GM12878 (cell line): ENCODE results near the gene FBLN1. TPM values are rescaled to one million over a fixed set of nuclear protein-coding genes. Genes with fewer than 3 reads are reported as not detected.

ENCODE experiments used
- ATAC-seq: fragments of 200-7000 bp; cut with Tn5 transposase; 3 replicates; pipeline ENCODE4 v1.9.1; 2020; ENCODE audit warnings: mild to moderate bottlenecking, moderate library complexity
- BruUV-seq: library from RNA; stranded (reverse); fragments of 400-500 nt; replicated peaks from 2 replicates; lab custom pipeline; 2021; lab: Mats Ljungman, UMichigan
- CTCF ChIA-PET: fragments of 300-600 bp; sonication (Branson Sonifier 250); formaldehyde crosslinking; extraction: SDS; loops from one replicate; lab custom pipeline; 2021; ENCODE audit warnings: inconsistent platforms; lab: Yijun Ruan, JAX
- POLR2A ChIA-PET: fragments of 350-600 bp; formaldehyde crosslinking; extraction: SDS; loops from one replicate; lab custom pipeline; 2021; ENCODE audit warnings: inconsistent platforms; lab: Charles Lee
- RAD21 ChIA-PET: fragments of 300-600 bp; sonication (Branson Sonifier 250); formaldehyde crosslinking; loops from one replicate; lab custom pipeline; 2023; ENCODE audit warnings: antibody characterized with exemption; ENCODE audit not compliant: unreplicated experiment; lab: Charles Lee
- SMC1A ChIA-PET: fragments of 300-600 bp; sonication (Branson Sonifier 250); formaldehyde crosslinking; loops from one replicate; lab custom pipeline; 2023; ENCODE audit not compliant: unreplicated experiment, uncharacterized antibody; lab: Charles Lee
- DNase-seq: peaks from one replicate; pipeline ENCODE4 v3.0.0-alpha.2; 2011; ENCODE audit warnings: low read depth, low spot score
- FAIRE-seq: peaks from 3 replicates; lab custom pipeline; 2011; peaks lifted over from hg19 to GRCh38; lab: Jason Lieb, UNC
- H2AFZ ChIP-seq: 2 replicates; pipeline ENCODE4 v1.6.0; 2011; ENCODE audit warnings: low read depth, low read length, control low read depth; ENCODE audit not compliant: control insufficient read depth
- H3K27ac ChIP-seq: 2 replicates; pipeline ENCODE4 v1.5.1; 2011; ENCODE audit warnings: control low read depth; ENCODE audit not compliant: control insufficient read depth, insufficient read depth
- H3K27me3 ChIP-seq, 2 experiments: replicated peaks in 1 of 2; 2 replicates each; pipeline versions ENCODE4 v1.6.0 to v1.6.1; 2011; ENCODE audit warnings: low read length in 1 of 2; ENCODE audit not compliant: control insufficient read depth in 2 of 2, insufficient read depth in 2 of 2
- H3K36me3 ChIP-seq, 2 experiments: 2 replicates each; pipeline ENCODE4 v1.5.1; 2011; ENCODE audit warnings: low read length in 1 of 2; ENCODE audit not compliant: control insufficient read depth in 2 of 2, insufficient read depth in 2 of 2
- H3K4me1 ChIP-seq: 2 replicates; pipeline ENCODE4 v1.6.1; 2011; ENCODE audit warnings: mild to moderate bottlenecking, low read length, moderate library complexity, mixed read lengths; ENCODE audit not compliant: control insufficient read depth, insufficient read depth
- H3K4me2 ChIP-seq: 2 replicates; pipeline ENCODE4 v1.6.0; 2011; ENCODE audit warnings: control low read depth; ENCODE audit not compliant: control insufficient read depth, insufficient read depth
- H3K4me3 ChIP-seq: fragments of 200-600 bp; sonication (generic); 2 replicates; pipeline ENCODE4 v1.5.1; 2016
- H3K79me2 ChIP-seq: 2 replicates; pipeline ENCODE4 v1.6.0; 2011; ENCODE audit warnings: low read length; ENCODE audit not compliant: control insufficient read depth, insufficient read depth
- H3K9ac ChIP-seq: 2 replicates; pipeline ENCODE4 v1.8.0; 2011; ENCODE audit warnings: low read length, control low read depth, mixed read lengths; ENCODE audit not compliant: control insufficient read depth, insufficient read depth
- H3K9me3 ChIP-seq: replicated peaks from 3 replicates; pipeline ENCODE4 v1.5.1; 2011; ENCODE audit warnings: mild to moderate bottlenecking, low read length; ENCODE audit not compliant: control insufficient read depth, insufficient read depth
- H4K20me1 ChIP-seq: 2 replicates; pipeline ENCODE4 v1.6.0; 2011; ENCODE audit not compliant: control insufficient read depth, insufficient read depth
- ASH2L ChIP-seq: fragments of 300-600, 200-600 bp; sonication (generic); IDR thresholded peaks from 2 replicates; pipeline ENCODE4 v1.6.1; 2017; ENCODE audit warnings: low read depth, mild to moderate bottlenecking, borderline replicate concordance
- EP300 ChIP-seq, 2 experiments: fragments of 150-350 bp in 1 of 2; IDR thresholded peaks; 2 replicates each; pipeline ENCODE4 v1.6.1; 2011 to 2012; ENCODE audit warnings: low read depth in 2 of 2, low read length in 2 of 2, borderline replicate concordance in 1 of 2, improper control_type of control experiment in 1 of 2, inconsistent platforms in 1 of 2; ENCODE audit not compliant: control insufficient read depth in 1 of 2
- HCFC1 ChIP-seq: fragments of 150-350 bp; IDR thresholded peaks from 2 replicates; pipeline ENCODE4 v1.6.1; 2014; ENCODE audit warnings: low read length
- IRF4 ChIP-seq: IDR thresholded peaks from 2 replicates; pipeline ENCODE4 v1.6.1; 2011; ENCODE audit warnings: low read depth, low read length
- KAT2A ChIP-seq: conservative IDR thresholded peaks from 2 replicates; pipeline ENCODE4 v1.6.1; 2011; ENCODE audit warnings: low read depth, low read length; ENCODE audit not compliant: control insufficient read depth
- KLF5 ChIP-seq: fragments of 450-650 bp; IDR thresholded peaks from 2 replicates; pipeline ENCODE4 v1.6.1; 2014; ENCODE audit warnings: mild to moderate bottlenecking; ENCODE audit not compliant: partially characterized antibody
- SMARCA5 ChIP-seq: fragments of 450-650 bp; IDR thresholded peaks from 2 replicates; pipeline ENCODE4 v1.6.1; 2017; ENCODE audit warnings: mild to moderate bottlenecking
- SMC3 ChIP-seq: IDR thresholded peaks from 2 replicates; pipeline ENCODE4 v1.6.1; 2011; ENCODE audit warnings: low read length, improper control_type of control experiment, borderline replicate concordance
- SRF ChIP-seq, 2 experiments: IDR thresholded peaks; 2 replicates each; pipeline ENCODE4 v1.6.1; 2011; ENCODE audit warnings: low read depth in 2 of 2, low read length in 2 of 2, mild to moderate bottlenecking in 1 of 2, moderate library complexity in 1 of 2
- TAF1 ChIP-seq: IDR thresholded peaks from 2 replicates; pipeline ENCODE4 v1.6.1; 2011; ENCODE audit warnings: mild to moderate bottlenecking, low read depth, low read length, borderline replicate concordance
- WGBS: methylation state at CpG from one replicate; pipeline ENCODE4 v1.1.6; 2016; ENCODE audit warnings: low lambda C conversion rate; ENCODE audit not compliant: insufficient replicate concordance, insufficient coverage; ENCODE audit errors: missing lambda C conversion rate; 5-methylcytosine and 5-hydroxymethylcytosine counted together
- in situ Hi-C: fragments of 300-500 bp; cut with MboI; formaldehyde crosslinking; loops from 9 replicates; pipeline ENCODE4 v1.14.3; 2018; ENCODE audit warnings: mixed read lengths
- intact Hi-C: fragments of 100-400 bp; cut with micrococcal nuclease; formaldehyde crosslinking; loops from one replicate; pipeline ENCODE4 v1.14.2; 2022; ENCODE audit not compliant: unreplicated experiment
- polyA plus RNA-seq, 11 experiments: library from polyadenylated mRNA; depleted of rRNA in 4 of 11; unstranded in 6 of 11; stranded (reverse) in 5 of 11; fragments of >200 nt; fragmentation: Nextera tagmentation in 4 of 11; fragmentation: Illumina TruSeq in 1 of 11; extraction: Ambion mirVana in 4 of 11; extraction: Trizol in 1 of 11; gene quantifications; 1 replicate in 1 of 11; 2 replicates in 10 of 11; pipeline versions ENCODE4 v1.2.1 to v1.2.3, GENCODE V29; 2011 to 2016; ENCODE audit warnings: inconsistent platforms in 2 of 11, missing spikeins in 2 of 11, low read depth in 1 of 11
- total RNA-seq, 4 experiments: library from RNA; depleted of rRNA in 3 of 4; stranded (reverse); fragments of >200 nt in 3 of 4; fragmentation: Illumina TruSeq in 1 of 4; extraction: Trizol in 1 of 4; gene quantifications; 2 replicates each; pipeline versions ENCODE4 v1.2.1 to v1.2.3, GENCODE V29; 2013 to 2021
- TF ChIP-seq, protein P1 (sequence below): IDR thresholded peaks from 2 replicates; pipeline ENCODE4 v1.6.1; 2011; ENCODE audit warnings: borderline replicate concordance, low read depth, mild to moderate bottlenecking, moderate library complexity, mixed read lengths, low read length; ENCODE audit not compliant: insufficient read depth; ENCODE audit errors: extremely low read length
- TF ChIP-seq, protein P2 (sequence below): IDR thresholded peaks from 2 replicates; pipeline ENCODE4 v1.6.1; 2012; ENCODE audit warnings: mild to moderate bottlenecking, low read depth, low read length

Gene FBLN1
- total and polyA plus RNA-seq, 10 of the 15 experiments (the other 5 are each of a cell fraction or from before 2014, with no cell fraction given), result 0.20 to 0.51 TPM; not detected in 8

DNA sequence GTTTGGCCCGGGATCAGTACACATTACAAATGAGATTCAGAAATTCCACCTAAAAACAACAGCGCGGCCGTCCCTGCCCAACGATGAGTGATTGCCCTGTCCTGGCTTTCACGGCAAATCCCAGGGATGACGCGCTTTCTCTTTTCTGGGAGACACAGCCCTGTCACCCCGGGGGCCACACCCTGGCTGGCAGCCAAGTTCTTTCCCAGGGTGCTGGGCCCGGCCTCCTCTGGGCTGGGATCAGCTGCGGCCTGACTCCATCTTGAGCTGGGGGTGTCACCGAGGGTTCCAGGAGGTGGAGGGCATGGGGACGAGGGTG, 82.7 kb downstream of the FBLN1 start:
- no peak overlapping the region for H3K4me3 ChIP-seq
- ChIA-PET SMC1A (no interaction called here), CTCF (no interaction called here), RAD21 (no interaction called here), POLR2A (no interaction called here)
- no peaks in the 10 kb centered on the region for H3K79me2 ChIP-seq
- H2AFZ ChIP-seq, result no peak overlapping the region
- no peaks in the 10 kb centered on the region for H3K9me3 ChIP-seq
- H3K27ac ChIP-seq, result no peak overlapping the region
- no peaks in the 10 kb centered on the region for H3K36me3 ChIP-seq
- ATAC-seq (no peak), FAIRE-seq (no peak), DNase-seq (no peak)
- BruUV-seq, result no TSS peak
- no peaks in the 10 kb centered on the region for H4K20me1 ChIP-seq
- intact Hi-C loops (no loop called here), in situ Hi-C loops (no loop called here)
- H3K4me1 ChIP-seq, result peaks cover 2% of the 10 kb centered on the region
- TF ChIP-seq, protein P1, sequence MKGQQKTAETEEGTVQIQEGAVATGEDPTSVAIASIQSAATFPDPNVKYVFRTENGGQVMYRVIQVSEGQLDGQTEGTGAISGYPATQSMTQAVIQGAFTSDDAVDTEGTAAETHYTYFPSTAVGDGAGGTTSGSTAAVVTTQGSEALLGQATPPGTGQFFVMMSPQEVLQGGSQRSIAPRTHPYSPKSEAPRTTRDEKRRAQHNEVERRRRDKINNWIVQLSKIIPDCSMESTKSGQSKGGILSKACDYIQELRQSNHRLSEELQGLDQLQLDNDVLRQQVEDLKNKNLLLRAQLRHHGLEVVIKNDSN, result no peak
- TF ChIP-seq SMC3, result no peak
- TF ChIP-seq, protein P2, sequence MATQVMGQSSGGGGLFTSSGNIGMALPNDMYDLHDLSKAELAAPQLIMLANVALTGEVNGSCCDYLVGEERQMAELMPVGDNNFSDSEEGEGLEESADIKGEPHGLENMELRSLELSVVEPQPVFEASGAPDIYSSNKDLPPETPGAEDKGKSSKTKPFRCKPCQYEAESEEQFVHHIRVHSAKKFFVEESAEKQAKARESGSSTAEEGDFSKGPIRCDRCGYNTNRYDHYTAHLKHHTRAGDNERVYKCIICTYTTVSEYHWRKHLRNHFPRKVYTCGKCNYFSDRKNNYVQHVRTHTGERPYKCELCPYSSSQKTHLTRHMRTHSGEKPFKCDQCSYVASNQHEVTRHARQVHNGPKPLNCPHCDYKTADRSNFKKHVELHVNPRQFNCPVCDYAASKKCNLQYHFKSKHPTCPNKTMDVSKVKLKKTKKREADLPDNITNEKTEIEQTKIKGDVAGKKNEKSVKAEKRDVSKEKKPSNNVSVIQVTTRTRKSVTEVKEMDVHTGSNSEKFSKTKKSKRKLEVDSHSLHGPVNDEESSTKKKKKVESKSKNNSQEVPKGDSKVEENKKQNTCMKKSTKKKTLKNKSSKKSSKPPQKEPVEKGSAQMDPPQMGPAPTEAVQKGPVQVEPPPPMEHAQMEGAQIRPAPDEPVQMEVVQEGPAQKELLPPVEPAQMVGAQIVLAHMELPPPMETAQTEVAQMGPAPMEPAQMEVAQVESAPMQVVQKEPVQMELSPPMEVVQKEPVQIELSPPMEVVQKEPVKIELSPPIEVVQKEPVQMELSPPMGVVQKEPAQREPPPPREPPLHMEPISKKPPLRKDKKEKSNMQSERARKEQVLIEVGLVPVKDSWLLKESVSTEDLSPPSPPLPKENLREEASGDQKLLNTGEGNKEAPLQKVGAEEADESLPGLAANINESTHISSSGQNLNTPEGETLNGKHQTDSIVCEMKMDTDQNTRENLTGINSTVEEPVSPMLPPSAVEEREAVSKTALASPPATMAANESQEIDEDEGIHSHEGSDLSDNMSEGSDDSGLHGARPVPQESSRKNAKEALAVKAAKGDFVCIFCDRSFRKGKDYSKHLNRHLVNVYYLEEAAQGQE, result no peak
- TF ChIP-seq KAT2A, result no peak
- no peak for TF ChIP-seq SRF (IDR thresholded peaks at IDR 0.05; ENCODE audit: low read depth in 2 of 2, low read length in 2 of 2)
- TF ChIP-seq HCFC1, result no peak
- TF ChIP-seq TAF1, result no peak
- TF ChIP-seq ASH2L, result no peak
- no peak for TF ChIP-seq SMARCA5
- TF ChIP-seq IRF4, result no peak
- TF ChIP-seq KLF5, result no peak
- no peak for TF ChIP-seq EP300 (IDR thresholded peaks at IDR 0.05; ENCODE audit: borderline replicate concordance in 1 of 2, control insufficient read depth in 1 of 2, low read depth in 2 of 2, low read length in 2 of 2)
- H3K9ac ChIP-seq, result no peak overlapping the region
- 43% methylated on average over 13 of the region's 13 CpGs for WGBS
- no peaks in the 10 kb centered on the region; a peak in 2 of 4 replicates for H3K27me3 ChIP-seq
- H3K4me2 ChIP-seq, result no peak overlapping the region
